Inferior parietal cortex (tissue), 1 donor: ENCODE measurements around the gene GOLGA8B.
A peak's percentile ranks its signal among the peaks of the same experiment; 100 is the strongest.
"Not testable (repeated sequence)": the region's sequence is repeated elsewhere in the genome, so short reads cannot be mapped to it uniquely, and the experiment has no call there.

ENCODE experiments used
- DNase-seq: peaks from one replicate; pipeline ENCODE4 v3.0.0-alpha.2; 2016; ENCODE audit errors: extremely low spot score

The GOLGA8B gene

GRCh38 chr15:34597316-34597715 lies 13.9 kb upstream of the GOLGA8B start:
- no peak for DNase-seq

DNA sequence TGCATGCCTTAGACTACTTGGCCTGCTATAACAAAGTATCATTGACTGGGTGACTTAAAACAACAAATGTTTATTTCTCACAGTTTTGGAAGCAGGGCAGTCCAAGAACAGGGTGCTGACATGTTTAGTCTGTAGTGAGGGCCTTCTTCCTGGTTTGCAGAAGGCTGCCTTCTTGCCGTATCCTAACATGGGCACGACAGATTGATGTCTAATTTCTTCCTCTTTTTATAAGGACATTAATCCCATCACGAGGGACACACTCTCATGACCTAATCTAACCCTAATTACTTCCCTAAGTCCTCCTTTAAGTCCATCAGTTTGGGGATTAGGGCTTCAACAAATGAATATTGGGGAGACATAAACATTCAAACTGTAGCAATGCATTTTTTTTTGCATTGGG lies 10.9 kb upstream of the GOLGA8B start:
- DNase-seq, result no peak

DNA sequence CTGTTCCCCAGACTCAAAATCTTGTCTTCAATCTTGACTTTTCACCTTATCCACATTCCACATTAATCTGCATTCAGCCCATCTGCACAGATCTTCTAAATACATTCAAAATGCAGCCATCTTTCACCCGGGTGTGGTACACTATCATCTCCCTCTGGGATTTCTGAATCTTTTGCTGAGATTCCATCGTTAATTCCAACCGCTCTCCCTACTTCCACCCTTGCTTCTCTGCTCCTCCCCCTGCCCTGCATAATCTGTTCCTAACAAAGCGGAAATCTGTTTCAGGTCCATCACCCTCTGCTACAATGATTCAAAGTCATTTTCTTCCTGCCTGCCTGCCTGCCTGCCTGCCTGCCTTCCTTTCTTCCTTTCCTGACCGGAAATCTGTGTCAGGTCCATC lies 7.9 kb upstream of the GOLGA8B start:
- no peak for DNase-seq

- peak; percentile 76 for DNase-seq
Measured at GRCh38 chr15:34588046-34588674, 4.7 kb upstream of the GOLGA8B start.

DNA sequence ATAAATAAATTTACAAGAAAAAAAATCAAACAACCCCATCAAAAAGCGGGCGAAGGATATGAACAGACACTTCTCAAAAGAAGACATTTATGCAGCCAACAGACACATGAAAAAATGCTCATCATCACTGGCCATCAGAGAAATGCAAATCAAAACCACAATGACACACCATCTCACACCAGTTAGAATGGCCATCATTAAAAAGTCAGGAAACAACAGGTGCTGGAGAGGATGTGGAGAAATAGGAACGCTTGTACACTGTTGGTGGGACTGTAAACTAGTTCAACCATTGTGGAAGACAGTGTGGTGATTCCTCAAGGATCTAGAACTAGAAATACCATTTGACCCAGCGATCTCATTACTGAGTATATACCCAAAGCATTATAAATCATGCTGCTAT lies 2.5 kb upstream of the GOLGA8B start:
- not testable (repeated sequence) for DNase-seq

DNA sequence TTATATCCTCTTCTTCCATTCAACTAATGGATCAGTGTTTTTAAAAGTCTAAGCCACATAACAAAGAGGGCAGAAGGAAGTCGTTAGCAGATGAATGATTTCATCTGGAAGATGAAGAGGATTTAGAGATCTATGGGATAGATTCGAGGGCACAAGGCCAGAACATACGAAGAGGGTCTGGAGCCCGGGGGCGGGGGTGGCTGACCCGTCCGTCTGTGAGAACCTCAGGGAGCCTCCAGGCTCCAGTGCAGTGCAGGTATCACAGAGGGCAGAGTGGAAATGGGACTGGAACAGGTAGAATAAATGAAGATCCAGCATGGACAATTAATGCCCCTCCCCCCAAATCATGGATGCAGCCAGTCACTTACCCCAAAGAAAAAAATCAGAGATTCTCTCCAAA lies 1.5 kb upstream of the GOLGA8B start:
- DNase-seq, result no peak

DNA sequence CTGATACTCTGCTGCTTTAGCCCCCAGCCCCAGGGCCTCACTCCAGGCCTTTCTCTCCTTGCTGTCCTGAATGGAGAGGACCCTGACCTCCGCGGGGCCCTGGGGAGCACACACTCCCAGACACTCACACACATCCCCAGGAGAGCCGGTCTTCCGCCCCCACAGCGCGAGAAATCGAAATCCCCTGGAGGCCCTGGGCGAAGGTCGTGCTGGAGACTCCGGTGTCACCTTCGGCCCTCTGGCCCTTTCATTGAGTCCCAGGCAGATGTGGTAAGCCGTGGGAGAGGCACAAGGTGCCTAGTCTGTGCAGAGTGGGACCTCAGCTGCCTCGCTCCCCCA lies 848 bp upstream of the GOLGA8B start:
- no peak for DNase-seq

DNA sequence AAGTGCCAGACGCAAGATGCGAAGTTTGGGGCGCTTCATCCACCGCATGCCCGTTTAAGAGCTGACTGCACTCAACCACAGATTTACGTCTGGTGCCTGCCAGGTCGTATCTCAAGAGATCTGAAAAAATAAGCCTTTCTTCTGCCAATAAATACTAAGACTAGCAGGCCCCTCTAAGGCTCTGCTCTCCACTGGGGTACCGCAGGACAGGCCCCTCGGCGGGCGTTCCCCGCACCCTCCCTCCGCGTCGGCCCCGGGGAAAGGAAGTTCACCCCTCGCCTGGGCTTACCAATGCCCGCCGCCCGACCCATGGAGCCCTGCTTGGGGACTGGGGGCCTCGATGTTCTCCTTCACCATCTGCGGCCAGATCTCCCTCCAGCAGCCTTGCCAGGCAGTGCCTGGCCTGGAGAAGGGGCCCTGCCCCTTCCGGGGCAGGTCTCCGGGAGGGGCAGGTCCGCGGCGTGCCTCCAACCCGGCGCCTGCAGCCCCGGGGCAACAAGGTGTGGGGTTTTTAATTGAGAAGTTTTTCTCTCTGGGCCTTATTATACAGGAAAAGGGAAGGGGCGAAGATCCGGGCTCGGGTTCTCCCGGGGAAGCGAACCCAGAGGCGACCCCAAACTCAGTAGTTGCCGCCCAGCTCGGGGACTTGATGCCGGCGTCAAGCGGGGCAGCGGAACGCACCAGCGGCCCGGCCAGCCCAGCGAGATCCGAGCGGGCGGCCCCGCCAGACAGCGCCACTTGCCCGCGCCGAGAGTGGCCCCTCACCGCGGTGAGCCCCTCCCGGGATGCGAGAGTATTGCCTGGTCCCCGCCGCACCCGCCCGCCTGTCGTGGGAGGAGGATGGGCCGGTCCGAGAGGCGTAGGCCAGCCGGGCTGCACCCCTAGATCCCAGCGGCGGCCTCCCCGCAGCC lies 735 bp downstream of the GOLGA8B start:
- no peak for DNase-seq

GRCh38 chr15:34581687-34582460 lies 1.6 kb downstream of the GOLGA8B start:
- not testable (repeated sequence) for DNase-seq

- DNase-seq, result no peak
Measured at GRCh38 chr15:34581043-34581365, 2.4 kb downstream of the GOLGA8B start.

GRCh38 chr15:34580251-34581042 lies 3.0 kb downstream of the GOLGA8B start:
- DNase-seq, result not testable (repeated sequence)

GRCh38 chr15:34578283-34578674 lies 5.2 kb downstream of the GOLGA8B start:
- DNase-seq, result no peak

GRCh38 chr15:34577658-34578282 lies 5.7 kb downstream of the GOLGA8B start:
- DNase-seq, result not testable (repeated sequence)

- DNase-seq, result not testable (repeated sequence)
Measured at GRCh38 chr15:34575035-34575434, 8.4 kb downstream of the GOLGA8B start.

DNA sequence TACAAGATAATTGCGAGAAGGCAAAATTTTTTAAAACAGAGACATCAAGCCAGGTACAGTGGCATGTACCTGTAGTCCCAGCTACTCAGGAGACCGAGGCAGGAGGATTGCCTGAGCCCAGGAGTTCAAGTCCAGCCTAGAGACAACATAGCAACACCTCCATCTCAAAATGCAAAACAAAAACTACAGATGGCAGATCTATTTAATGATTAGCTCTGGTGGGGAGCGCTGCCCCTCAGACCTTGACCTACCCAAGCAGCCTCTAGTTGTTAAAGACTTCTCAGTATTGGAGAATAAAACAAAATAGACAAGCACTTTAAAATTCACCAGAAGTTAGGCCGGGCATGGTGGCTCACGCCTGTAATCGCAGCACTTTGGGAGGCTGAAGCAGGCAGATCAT lies 10.5 kb downstream of the GOLGA8B start:
- not testable (repeated sequence) for DNase-seq

GRCh38 chr15:34572019-34572641 lies 11.3 kb downstream of the GOLGA8B start:
- DNase-seq, result not testable (repeated sequence)

DNA sequence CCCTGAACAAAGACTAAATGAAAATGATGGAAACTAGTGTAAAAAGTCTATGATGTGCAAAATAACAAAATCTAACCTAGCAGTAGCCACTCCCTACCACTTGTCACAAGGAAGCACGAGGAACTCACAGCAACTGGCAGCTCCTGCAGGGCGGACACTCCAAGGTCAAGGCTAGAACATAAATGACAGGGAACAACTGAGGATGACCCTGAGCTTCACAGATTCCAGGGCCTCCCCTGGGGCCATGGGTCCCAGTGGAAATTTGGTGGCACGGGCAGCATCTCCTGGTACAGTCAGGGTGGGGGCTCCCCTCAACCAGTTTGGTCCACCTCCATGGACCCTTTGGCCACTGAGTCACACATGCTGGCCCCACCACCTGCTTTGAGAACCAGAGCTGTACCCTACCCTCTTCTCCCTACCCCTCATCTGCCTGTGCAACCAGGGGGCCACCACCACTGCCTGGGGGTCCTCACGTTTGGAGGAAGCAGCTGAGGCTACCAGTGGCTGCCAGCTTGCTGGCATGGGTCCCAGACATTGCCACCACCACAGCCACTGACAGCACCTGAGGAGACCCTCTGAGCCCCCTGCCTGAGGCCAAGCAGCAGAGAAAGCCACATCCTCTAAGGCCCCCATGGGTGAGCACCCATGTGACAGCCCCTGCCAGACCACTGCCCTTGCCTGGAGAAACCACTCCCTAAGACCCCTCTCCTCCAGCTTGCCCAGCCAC lies 13.6 kb downstream of the GOLGA8B start:
- DNase-seq, result not testable (repeated sequence)

DNA sequence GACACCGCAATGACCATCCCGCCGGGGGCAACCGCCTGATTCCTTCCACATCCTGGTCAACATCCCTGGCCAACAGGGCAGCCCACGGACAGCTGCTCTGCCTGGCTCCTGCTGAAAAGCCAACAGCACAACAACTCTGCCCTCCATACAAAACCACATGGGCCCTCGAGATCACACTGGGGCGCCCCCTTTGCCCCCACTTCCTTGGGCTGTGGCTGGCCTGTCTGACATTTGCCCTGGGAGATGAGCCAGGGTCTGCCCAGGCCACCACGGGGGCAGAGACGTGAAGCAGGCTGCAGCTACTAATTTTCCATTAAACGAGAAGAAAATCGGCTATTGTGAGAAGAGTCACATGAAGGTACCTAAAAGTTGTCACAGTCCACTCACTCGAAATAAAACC lies 16.3 kb downstream of the GOLGA8B start:
- DNase-seq, result not testable (repeated sequence)

DNA sequence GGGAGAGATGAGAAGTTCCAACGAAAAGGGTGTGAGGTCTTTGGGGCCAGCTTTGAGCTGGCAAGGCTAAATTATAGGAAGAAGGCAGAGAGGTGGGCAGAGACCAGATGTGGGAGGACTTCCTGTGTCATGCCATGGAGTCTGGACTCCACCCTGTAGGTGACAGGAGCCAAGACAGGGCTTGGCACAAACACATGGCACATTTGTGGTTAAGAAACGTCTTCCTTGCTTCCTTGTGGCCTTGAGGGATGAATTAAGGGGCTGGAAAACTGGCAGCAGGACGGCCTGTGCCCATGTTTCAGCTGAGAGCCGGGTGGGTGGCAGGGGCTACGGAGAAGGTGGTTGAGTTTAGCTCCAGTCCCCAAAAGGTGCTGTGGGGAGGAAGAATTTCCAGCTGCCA lies 18.7 kb downstream of the GOLGA8B start:
- DNase-seq, result not testable (repeated sequence)

DNA sequence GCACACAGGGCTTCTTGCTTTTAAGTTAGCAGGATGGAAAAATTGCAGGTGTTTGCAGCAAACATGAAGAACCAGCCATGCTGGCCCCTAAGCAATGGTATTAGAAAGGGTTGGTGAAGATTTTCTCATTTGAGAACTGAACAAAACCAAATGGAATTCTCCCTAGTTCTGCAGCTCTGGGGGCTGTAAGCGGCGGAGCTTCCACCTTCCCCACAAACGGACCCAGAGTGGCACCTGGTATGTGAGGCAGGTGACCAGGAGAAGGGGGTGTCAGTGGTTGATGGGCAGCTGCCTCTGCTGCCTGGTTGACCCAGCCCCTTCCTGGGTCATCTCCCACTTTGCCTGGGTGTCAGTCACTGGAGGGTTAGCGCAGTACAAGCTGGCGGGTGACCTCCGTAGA lies 22.6 kb downstream of the GOLGA8B start:
- not testable (repeated sequence) for DNase-seq
